GM04504 (cell line): Measurements from ENCODE around the gene ERBB4.

ENCODE experiments used
- DNase-seq: peaks from one replicate; pipeline ENCODE4 v3.0.0-alpha.2; 2012; ENCODE audit warnings: low read depth

The ERBB4 gene

GRCh38 chr2:211833582-211834279 is 704.9 kb downstream of the ERBB4 start:
- no peak for DNase-seq

GRCh38 chr2:211829725-211830124 is 708.9 kb downstream of the ERBB4 start:
- DNase-seq: no peak

- no peak for DNase-seq
Measured at GRCh38 chr2:211823886-211824479, 714.6 kb downstream of the ERBB4 start.

- no peak for DNase-seq
Measured at GRCh38 chr2:211822686-211823335, 715.8 kb downstream of the ERBB4 start.

- no peak for DNase-seq
Measured at GRCh38 chr2:211816754-211817153, 721.8 kb downstream of the ERBB4 start.

GRCh38 chr2:211812587-211812986 is 726.0 kb downstream of the ERBB4 start:
- no peak for DNase-seq

GRCh38 chr2:211802666-211803065 is 735.9 kb downstream of the ERBB4 start:
- DNase-seq: no peak

- no peak for DNase-seq
Measured at GRCh38 chr2:211800001-211800400, 738.6 kb downstream of the ERBB4 start.

- no peak for DNase-seq
Measured at GRCh38 chr2:211798868-211799267, 739.7 kb downstream of the ERBB4 start.

- DNase-seq: no peak
Measured at GRCh38 chr2:211793690-211794089, 744.9 kb downstream of the ERBB4 start.

- no peak for DNase-seq
Measured at GRCh38 chr2:211789982-211790381, 748.6 kb downstream of the ERBB4 start.

- DNase-seq: no peak
Measured at GRCh38 chr2:211766689-211767088, 771.9 kb downstream of the ERBB4 start.

- DNase-seq: no peak
Measured at GRCh38 chr2:211762479-211762878, 776.1 kb downstream of the ERBB4 start.

GRCh38 chr2:211760103-211760502 is 778.5 kb downstream of the ERBB4 start:
- DNase-seq: no peak

- no peak for DNase-seq
Measured at GRCh38 chr2:211756266-211756665, 782.3 kb downstream of the ERBB4 start.

- DNase-seq: no peak
Measured at GRCh38 chr2:211755187-211755586, 783.4 kb downstream of the ERBB4 start.

- no peak for DNase-seq
Measured at GRCh38 chr2:211751848-211752247, 786.8 kb downstream of the ERBB4 start.

- DNase-seq: no peak
Measured at GRCh38 chr2:211748339-211748738, 790.3 kb downstream of the ERBB4 start.

- DNase-seq: peak; percentile 9
Measured at GRCh38 chr2:211745295-211746097, 793.1 kb downstream of the ERBB4 start.

GRCh38 chr2:211744379-211744778 is 794.2 kb downstream of the ERBB4 start:
- no peak for DNase-seq

- no peak for DNase-seq
Measured at GRCh38 chr2:211741966-211742365, 796.6 kb downstream of the ERBB4 start.

- DNase-seq: no peak
Measured at GRCh38 chr2:211737282-211737681, 801.3 kb downstream of the ERBB4 start.

GRCh38 chr2:211730215-211730614 is 808.4 kb downstream of the ERBB4 start:
- DNase-seq: no peak
